ENCODE measurements around the gene MYO1C. TPM values are rescaled to one million over a fixed set of nuclear protein-coding genes. Genes with fewer than 3 reads are reported as not detected.

The MYO1C gene, protein sequence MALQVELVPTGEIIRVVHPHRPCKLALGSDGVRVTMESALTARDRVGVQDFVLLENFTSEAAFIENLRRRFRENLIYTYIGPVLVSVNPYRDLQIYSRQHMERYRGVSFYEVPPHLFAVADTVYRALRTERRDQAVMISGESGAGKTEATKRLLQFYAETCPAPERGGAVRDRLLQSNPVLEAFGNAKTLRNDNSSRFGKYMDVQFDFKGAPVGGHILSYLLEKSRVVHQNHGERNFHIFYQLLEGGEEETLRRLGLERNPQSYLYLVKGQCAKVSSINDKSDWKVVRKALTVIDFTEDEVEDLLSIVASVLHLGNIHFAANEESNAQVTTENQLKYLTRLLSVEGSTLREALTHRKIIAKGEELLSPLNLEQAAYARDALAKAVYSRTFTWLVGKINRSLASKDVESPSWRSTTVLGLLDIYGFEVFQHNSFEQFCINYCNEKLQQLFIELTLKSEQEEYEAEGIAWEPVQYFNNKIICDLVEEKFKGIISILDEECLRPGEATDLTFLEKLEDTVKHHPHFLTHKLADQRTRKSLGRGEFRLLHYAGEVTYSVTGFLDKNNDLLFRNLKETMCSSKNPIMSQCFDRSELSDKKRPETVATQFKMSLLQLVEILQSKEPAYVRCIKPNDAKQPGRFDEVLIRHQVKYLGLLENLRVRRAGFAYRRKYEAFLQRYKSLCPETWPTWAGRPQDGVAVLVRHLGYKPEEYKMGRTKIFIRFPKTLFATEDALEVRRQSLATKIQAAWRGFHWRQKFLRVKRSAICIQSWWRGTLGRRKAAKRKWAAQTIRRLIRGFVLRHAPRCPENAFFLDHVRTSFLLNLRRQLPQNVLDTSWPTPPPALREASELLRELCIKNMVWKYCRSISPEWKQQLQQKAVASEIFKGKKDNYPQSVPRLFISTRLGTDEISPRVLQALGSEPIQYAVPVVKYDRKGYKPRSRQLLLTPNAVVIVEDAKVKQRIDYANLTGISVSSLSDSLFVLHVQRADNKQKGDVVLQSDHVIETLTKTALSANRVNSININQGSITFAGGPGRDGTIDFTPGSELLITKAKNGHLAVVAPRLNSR
- total RNA-seq (2021; fragmentation: NEBNext Ultra II Directional; extraction: Animal tissue kit (Norgen Biotek cat#: 25700)), result 100 to 1,000 TPM; 310 to 400 (median 328) TPM
- long read RNA-seq, full-length matches to known transcripts, result 72 of 141 reads
- long read RNA-seq, partial matches to known transcripts, result 40 of 141 reads
- long read RNA-seq, other reads (novel, unspliced or antisense), result 29 of 141 reads

DNA sequence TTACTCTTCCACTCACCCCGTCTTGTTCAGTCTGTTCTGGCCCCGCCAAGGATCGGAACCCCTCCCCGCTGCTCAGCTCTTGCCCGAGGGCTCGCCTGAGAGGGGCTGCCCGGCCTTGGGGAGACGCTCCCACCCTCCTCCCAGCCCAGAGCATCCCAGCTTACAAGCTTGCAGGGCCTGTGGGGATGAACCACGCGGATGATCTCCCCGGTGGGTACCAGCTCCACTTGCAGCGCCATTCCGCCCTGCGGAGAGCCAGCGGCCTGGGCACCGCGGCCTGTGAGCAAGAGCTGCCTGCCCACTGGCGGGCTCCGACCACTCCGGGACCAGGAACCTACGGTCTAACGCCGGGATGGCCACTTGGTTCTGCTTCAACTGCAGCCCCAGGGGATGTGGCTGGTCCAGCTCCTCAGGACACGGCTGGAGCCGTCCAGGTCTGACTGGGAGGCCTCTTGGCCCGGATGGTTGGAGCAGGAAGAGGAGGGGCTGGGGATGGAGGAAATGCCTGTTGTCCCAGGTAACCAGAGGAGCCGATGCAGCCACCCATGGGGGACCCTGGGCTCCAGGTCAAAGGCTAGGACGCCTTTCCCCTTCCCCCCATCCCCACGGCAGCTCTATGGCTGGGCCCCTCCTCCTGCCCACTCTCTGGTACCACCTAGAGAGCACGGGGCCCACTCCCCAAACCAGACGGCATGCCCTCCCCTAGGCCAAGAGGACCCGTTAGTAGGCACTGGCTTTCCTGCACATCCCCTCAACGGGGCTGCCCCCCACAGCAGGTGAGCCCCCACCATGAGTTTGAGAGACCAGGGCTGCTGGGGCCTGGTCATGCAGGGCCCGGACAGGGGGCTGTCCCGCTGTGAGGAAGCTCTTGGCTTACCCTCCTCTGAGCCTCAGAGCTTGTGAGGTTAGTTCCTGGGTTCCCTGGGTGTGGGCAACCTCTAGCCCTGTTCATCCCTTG, at the start of gene MYO1C:
Gene MYO1C (minus strand): TSS at position 438 of the 958 bp plus-strand sequence. CDS start 199 bp downstream, at position 239.
- Mint-ChIP-seq H3K27ac (peak within 1 kb of the TSS; percentile 81), H3K4me3 (peak within 1 kb of the TSS; percentile 88), H3K36me3 (ENCODE audit: low read depth) (peaks cover 5% of the 10 kb centered on the region; the same call in 1 of the 2 replicates), H3K9me3 (no peaks in the 10 kb centered on the region), H3K4me1 (ENCODE audit: low read depth) (peaks cover 29% of the 10 kb centered on the region), H3K27me3 (ENCODE audit: insufficient read depth) (no peaks in the 10 kb centered on the region; the same call in 1 of the 2 replicates)
- no peak for DNase-seq
- TF ChIP-seq, protein P1, sequence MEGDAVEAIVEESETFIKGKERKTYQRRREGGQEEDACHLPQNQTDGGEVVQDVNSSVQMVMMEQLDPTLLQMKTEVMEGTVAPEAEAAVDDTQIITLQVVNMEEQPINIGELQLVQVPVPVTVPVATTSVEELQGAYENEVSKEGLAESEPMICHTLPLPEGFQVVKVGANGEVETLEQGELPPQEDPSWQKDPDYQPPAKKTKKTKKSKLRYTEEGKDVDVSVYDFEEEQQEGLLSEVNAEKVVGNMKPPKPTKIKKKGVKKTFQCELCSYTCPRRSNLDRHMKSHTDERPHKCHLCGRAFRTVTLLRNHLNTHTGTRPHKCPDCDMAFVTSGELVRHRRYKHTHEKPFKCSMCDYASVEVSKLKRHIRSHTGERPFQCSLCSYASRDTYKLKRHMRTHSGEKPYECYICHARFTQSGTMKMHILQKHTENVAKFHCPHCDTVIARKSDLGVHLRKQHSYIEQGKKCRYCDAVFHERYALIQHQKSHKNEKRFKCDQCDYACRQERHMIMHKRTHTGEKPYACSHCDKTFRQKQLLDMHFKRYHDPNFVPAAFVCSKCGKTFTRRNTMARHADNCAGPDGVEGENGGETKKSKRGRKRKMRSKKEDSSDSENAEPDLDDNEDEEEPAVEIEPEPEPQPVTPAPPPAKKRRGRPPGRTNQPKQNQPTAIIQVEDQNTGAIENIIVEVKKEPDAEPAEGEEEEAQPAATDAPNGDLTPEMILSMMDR (IDR thresholded peaks at IDR 0.05), result no peak

DNA sequence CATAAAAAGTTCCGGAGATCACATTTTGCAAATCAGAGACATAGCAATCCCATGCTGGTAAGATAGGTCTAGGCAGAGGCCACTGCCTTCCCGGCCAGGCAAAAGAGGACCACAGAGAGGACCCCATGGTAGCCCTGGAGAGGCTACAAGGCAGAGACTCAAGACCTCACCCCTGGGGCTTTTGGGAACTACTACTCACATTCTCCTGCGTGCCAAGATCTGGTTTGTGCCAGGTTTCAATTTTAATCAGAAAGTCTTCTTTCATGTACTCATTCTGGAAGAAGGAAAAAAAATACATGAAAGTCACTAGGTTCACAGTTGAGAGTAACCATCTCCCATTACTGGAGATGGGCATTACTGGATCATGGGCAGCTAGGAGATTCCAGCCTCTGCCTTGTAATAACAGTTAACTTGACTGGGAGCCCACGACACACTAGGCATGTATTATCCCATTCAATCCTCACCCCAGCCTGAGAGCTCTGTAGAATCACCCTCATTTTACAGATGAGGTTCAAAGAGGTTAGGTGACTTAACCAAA, 49.0 kb upstream of the MYO1C start:
- TF ChIP-seq, protein P1 (IDR thresholded peaks at IDR 0.05), result no peak
- Mint-ChIP-seq H3K27ac (no peak overlapping the region), H3K36me3 (ENCODE audit: low read depth) (peaks cover 18% of the 10 kb centered on the region), H3K4me3 (no peak overlapping the region), H3K27me3 (ENCODE audit: insufficient read depth) (no peaks in the 10 kb centered on the region; the same call in 1 of the 2 replicates), H3K9me3 (no peaks in the 10 kb centered on the region), H3K4me1 (ENCODE audit: low read depth) (peaks cover under 1% of the 10 kb centered on the region; the same call in 1 of the 2 replicates)
- no peak for DNase-seq

DNA sequence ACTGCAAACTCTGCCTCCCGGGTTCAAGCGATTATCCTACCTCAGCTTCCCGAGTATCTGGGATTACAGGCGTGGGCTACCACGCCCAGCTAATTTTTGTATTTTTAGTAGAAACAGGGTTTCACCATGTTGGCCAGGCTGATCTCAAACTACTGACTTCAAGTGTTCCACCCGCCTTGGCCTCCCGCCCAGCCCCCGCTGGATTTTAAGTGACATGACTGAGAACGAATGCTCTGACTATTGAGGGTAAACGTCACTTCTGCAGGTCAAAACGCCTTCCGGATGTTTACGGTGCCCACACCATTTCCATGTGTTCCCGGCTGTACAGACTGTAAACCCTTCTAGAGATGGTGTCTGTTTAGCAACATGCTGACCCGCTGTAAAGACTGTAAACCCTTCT, 47.3 kb upstream of the MYO1C start:
- Mint-ChIP-seq H3K4me3 (no peak overlapping the region), H3K9me3 (no peaks in the 10 kb centered on the region), H3K27me3 (ENCODE audit: insufficient read depth) (no peaks in the 10 kb centered on the region; the same call in 1 of the 2 replicates), H3K4me1 (ENCODE audit: low read depth) (no peaks in the 10 kb centered on the region), H3K36me3 (ENCODE audit: low read depth) (peaks cover 16% of the 10 kb centered on the region), H3K27ac (no peak overlapping the region)
- no peak for DNase-seq
- TF ChIP-seq, protein P1 (IDR thresholded peaks at IDR 0.05), result no peak

DNA sequence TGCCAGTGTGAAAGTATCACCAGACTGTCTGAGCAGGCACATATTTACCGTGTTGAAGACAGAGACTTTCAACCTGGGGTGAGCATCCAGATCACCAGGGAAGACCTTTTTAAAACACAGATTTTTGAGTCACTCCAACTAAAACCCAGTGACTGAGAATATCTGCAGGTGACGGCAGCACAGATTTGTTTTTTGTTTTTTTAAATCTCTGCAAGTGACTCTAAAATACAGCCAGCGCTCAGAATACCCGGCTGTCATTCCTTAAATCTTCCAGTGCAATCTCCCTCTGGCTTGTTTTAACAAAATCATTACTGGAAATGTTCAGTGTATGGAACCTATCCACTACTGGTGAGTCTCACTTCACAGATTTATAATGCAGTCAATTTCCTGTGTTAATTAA, 43.3 kb upstream of the MYO1C start:
- no peak overlapping the region for H3K27ac Mint-ChIP-seq
- H3K4me1 Mint-ChIP-seq (ENCODE audit: low read depth), result peaks cover 1% of the 10 kb centered on the region
- H3K4me3 Mint-ChIP-seq, result no peak overlapping the region
- TF ChIP-seq, protein P1 (IDR thresholded peaks at IDR 0.05), result no peak
- H3K9me3 Mint-ChIP-seq, result no peaks in the 10 kb centered on the region
- no peak for DNase-seq
- H3K27me3 Mint-ChIP-seq (ENCODE audit: insufficient read depth), result no peaks in the 10 kb centered on the region; the same call in 1 of the 2 replicates
- peaks cover 32% of the 10 kb centered on the region for H3K36me3 Mint-ChIP-seq (ENCODE audit: low read depth)

Measured in HFFc6 (cell line).